Measurements from ENCODE around the gene TANGO6.
A peak's percentile ranks its signal among the peaks of the same experiment; 100 is the strongest.

- TF ChIP-seq CTCF (conservative IDR thresholded peaks at IDR 0.05; ENCODE audit: low read depth, low read length) = peak; percentile 31
- TF ChIP-seq EZH2 (IDR thresholded peaks at IDR 0.05; ENCODE audit: borderline replicate concordance, low read depth, low read length, poor library complexity, severe bottlenecking) = no peak
Observed at GRCh38 chr16:68972720-68973119, 129.4 kb downstream of the TANGO6 start.
